ENCODE results near the gene UBE2D1. TPM values are rescaled to one million over a fixed set of nuclear protein-coding genes. Genes with fewer than 3 reads are reported as not detected.

Gene UBE2D1
- total and polyA plus RNA-seq, 9 of the 15 experiments (the other 6 are each of a cell fraction or from before 2014, with no cell fraction given): 4.1 to 24.4 (median 12.3) TPM

GRCh38 chr10:58335306-58336005, 650 bp downstream of the UBE2D1 start (continued):
- TF ChIP-seq, protein P1, sequence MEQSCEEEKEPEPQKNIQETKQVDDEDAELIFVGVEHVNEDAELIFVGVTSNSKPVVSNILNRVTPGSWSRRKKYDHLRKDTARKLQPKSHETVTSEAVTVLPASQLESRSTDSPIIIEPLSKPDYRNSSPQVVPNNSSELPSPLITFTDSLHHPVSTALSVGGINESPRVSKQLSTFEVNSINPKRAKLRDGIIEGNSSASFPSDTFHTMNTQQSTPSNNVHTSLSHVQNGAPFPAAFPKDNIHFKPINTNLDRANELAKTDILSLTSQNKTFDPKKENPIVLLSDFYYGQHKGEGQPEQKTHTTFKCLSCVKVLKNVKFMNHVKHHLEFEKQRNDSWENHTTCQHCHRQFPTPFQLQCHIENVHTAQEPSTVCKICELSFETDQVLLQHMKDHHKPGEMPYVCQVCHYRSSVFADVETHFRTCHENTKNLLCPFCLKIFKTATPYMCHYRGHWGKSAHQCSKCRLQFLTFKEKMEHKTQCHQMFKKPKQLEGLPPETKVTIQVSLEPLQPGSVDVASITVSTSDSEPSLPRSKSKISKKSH (CRISPR knock-in tag; IDR thresholded peaks at IDR 0.05): no peak
- peak; percentile 93 for TF ChIP-seq PCBP1 (IDR thresholded peaks at IDR 0.05; ENCODE audit: low read depth, low read length, poor library complexity, severe bottlenecking)
- no peak for TF ChIP-seq SMAD3 (CRISPR knock-in tag; conservative IDR thresholded peaks at IDR 0.05)
- TF ChIP-seq CHD1 (IDR thresholded peaks at IDR 0.05; ENCODE audit: low read length): peak; percentile 50
- TF ChIP-seq TCF7 (IDR thresholded peaks at IDR 0.05; ENCODE audit: borderline replicate concordance): 0 out of 2 replicates have a peak, but pooled peaks have one; percentile 27
- peak; percentile 75; the same call in 1 of the 2 replicates for TF ChIP-seq ZFX (CRISPR knock-in tag; IDR thresholded peaks at IDR 0.05)
- peak; percentile 0; the same call in 1 of the 2 replicates for TF ChIP-seq KAT7 (CRISPR knock-in tag; IDR thresholded peaks at IDR 0.05; ENCODE audit: borderline replicate concordance)
- no peak for TF ChIP-seq KLF13 (tag; IDR thresholded peaks at IDR 0.05; ENCODE audit: borderline replicate concordance, low read depth)
- TF ChIP-seq KDM1A (IDR thresholded peaks at IDR 0.05): peak; percentile 17 to 60; a peak in 1 of 4 replicates
- TF ChIP-seq CC2D1A (IDR thresholded peaks at IDR 0.05): no peak
- peak; percentile 66 for TF ChIP-seq FOSL1 (tag; conservative IDR thresholded peaks at IDR 0.05)

Data from K562 (cell line).